ENCODE measurements around the gene XRCC1.

DNA sequence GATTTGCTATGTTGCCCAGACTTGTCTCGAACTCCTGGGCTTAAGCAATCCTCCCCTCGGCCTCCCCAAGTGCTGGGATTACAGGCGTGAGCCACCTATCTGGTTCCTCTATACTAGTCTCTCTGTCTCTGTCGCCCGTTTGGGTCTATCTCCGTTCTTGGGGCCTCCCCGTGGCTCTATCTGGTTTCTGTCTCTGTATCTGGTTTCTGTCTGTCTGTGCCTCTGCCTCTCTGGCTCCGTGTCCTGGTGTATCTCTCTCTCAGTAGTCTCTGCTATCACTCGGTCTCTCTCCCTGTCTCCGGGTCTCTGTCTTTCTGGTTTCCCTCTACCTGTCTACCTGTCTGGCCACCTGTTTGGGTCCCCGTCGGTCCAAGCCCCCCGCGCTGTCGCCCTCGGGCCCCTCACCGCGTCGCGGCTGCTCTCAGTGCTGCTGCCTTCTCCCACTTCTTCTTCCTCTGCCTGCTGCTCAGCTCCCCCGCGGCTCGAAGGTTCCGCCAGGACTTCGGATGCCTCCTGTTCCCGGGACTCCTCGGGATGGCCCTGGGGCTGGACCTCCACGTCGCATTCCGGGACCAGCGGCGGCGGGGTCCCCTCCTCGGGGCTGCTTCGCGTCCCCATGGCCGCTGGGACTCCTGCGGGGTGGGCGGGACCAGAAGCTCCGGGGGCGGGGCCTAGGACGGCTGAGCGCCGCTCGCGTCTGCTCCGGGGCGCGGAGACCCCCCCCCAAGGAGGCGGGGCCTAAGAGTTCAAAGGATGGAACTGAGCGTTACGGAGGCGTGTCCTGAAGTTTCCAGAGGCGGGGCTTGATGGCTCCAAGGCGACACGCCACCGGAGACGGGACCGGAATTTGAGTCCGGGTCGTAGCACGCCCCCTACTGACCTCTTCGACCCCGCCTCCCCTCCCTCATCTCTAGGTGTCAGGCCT lies 71.6 kb downstream of the XRCC1 start:
- TF ChIP-seq, protein P1, sequence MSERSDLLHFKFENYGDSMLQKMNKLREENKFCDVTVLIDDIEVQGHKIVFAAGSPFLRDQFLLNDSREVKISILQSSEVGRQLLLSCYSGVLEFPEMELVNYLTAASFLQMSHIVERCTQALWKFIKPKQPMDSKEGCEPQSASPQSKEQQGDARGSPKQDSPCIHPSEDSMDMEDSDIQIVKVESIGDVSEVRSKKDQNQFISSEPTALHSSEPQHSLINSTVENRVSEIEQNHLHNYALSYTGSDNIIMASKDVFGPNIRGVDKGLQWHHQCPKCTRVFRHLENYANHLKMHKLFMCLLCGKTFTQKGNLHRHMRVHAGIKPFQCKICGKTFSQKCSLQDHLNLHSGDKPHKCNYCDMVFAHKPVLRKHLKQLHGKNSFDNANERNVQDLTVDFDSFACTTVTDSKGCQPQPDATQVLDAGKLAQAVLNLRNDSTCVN (tag by site-specific recombination; optimal IDR thresholded peaks at IDR 0.05): no peak
- TF ChIP-seq ZBTB1 (tag by site-specific recombination; IDR thresholded peaks at IDR 0.05): no peak
- TF ChIP-seq, protein P2, sequence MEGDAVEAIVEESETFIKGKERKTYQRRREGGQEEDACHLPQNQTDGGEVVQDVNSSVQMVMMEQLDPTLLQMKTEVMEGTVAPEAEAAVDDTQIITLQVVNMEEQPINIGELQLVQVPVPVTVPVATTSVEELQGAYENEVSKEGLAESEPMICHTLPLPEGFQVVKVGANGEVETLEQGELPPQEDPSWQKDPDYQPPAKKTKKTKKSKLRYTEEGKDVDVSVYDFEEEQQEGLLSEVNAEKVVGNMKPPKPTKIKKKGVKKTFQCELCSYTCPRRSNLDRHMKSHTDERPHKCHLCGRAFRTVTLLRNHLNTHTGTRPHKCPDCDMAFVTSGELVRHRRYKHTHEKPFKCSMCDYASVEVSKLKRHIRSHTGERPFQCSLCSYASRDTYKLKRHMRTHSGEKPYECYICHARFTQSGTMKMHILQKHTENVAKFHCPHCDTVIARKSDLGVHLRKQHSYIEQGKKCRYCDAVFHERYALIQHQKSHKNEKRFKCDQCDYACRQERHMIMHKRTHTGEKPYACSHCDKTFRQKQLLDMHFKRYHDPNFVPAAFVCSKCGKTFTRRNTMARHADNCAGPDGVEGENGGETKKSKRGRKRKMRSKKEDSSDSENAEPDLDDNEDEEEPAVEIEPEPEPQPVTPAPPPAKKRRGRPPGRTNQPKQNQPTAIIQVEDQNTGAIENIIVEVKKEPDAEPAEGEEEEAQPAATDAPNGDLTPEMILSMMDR (tag by site-specific recombination; IDR thresholded peaks at IDR 0.05): peak; percentile 96
- no peak; the same call in 1 of the 2 replicates for TF ChIP-seq KLF1 (tag by site-specific recombination; IDR thresholded peaks at IDR 0.05)
- no peak for TF ChIP-seq BCL6B (tag by site-specific recombination; IDR thresholded peaks at IDR 0.05)

Measured in HEK293 (cell line).